Measurements from ENCODE around the gene NLK. TPM values are rescaled to one million over a fixed set of nuclear protein-coding genes. Genes with fewer than 3 reads are reported as not detected.
A peak's percentile ranks its signal among the peaks of the same experiment; 100 is the strongest.
"Not testable (repeated sequence)": the region's sequence is repeated elsewhere in the genome, so short reads cannot be mapped to it uniquely, and the experiment has no call there.

NLK gene
- total and polyA plus RNA-seq, 7 donors: 9.3 to 17.1 (median 15.0) TPM

DNA sequence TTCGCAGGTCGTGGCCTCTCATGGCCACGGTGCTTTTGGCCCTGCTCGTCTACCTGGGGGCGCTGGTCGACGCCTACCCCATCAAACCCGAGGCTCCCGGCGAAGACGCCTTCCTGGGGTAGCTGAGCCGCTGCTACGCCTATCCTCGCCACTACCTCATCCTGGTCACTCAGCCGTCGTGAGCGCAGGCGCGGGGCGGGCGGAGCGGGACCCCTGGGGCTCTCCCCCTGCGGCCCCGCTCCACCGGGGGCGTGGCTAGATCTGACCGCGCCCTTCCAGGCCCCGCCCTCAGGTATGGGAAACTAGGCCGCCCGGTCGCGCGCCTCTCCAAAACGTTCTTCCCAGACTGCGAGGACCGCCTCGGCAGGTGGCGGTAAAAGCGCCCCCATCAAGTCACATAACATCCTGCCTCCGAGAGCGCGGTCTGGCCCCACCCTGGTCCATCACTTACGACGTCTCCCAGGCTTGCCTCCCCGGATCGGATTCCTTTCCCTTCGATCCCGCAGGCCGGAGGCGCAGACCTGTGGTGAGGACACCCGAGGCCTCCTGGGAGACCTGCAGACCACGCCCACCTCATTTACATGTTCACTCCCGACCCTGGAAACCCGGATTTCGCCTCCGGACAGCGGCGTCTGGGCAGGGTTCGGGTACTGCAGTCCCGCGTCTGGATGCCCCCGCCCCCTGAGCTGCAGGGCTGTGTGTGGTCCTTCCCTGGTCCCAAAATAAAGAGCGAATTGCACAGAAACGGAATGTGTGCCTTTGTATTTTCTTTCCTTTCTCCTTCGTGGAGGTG, 185.0 kb downstream of the NLK start:
- DNase-seq: no peak
- Histone ChIP-seq H3K4me3 (peak overlapping the region in 3 of 4 donors; percentile 9 to 29 (median 27)), H3K4me1 (peaks cover 0 to 13% (median 12%) of the 10 kb centered on the region in 4 donors), H3K9me3 (no peaks in the 10 kb centered on the region), H3K27me3 (peaks cover 19 to 55% (median 40%) of the 10 kb centered on the region in 3 donors), H3K36me3 (no peaks in the 10 kb centered on the region), H3K27ac (no peak overlapping the region)
- no peak for TF ChIP-seq EP300 (IDR thresholded peaks at IDR 0.05)
- no peak for TF ChIP-seq CTCF (IDR thresholded peaks at IDR 0.05)
- no peak for TF ChIP-seq POLR2AphosphoS5 (IDR thresholded peaks at IDR 0.05)
- TF ChIP-seq POLR2A (IDR thresholded peaks at IDR 0.05): no peak
- intact Hi-C loops (cut with DNase I): no loop called here
- 3 to 5% methylated on average over 66 of the region's 66 CpGs for WGBS, 2 donors

DNA sequence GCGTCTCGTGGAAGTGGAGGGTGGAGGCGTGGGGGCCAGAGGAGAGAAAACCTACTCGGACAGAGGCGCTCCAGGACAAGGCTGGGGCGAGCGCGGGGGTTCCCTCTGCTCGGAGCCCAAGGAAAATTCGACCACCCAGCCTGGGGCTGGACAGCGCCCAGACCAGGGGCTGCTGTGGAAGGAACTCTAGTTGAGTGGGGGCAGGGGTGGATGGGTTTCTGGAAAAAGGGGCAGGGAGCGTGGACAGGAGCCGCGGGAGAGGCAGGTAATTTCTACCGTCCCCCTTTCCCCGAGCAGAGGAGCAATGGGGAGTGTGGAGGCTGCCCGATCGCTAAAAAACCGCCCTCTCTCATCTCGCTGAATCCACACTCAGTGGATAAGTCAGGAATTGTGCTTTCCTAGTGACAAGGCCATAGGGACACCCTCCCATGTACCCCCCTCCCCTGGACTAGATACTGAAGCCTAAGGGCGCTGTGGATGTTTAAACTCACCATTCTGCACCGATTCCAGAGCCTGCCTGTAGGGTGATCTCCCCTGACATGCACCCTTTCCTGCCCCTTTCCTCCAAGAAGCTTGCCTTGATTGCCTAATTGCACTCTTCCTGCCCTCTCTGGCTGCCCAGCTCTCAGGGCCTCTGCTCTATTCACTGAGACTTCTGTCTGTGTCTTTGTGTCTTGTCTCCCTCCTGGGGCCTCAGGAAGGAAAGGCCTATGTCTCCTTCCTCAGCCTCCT, 185.8 kb downstream of the NLK start:
- no peak overlapping the region for H3K27ac ChIP-seq
- H3K27me3 ChIP-seq: peaks cover 19 to 60% (median 40%) of the 10 kb centered on the region in 3 donors
- no peaks in the 10 kb centered on the region for H3K36me3 ChIP-seq
- no peaks in the 10 kb centered on the region for H3K9me3 ChIP-seq
- H3K4me1 ChIP-seq: peaks cover 0 to 13% (median 12%) of the 10 kb centered on the region in 4 donors
- WGBS, 2 donors: 9 to 17% methylated on average over 22 of the region's 22 CpGs
- peak overlapping the region in 3 of 4 donors; percentile 9 to 29 (median 27) for H3K4me3 ChIP-seq
- intact Hi-C loops (cut with DNase I): no loop called here
- no peak for DNase-seq
- TF ChIP-seq POLR2AphosphoS5 (IDR thresholded peaks at IDR 0.05): no peak

DNA sequence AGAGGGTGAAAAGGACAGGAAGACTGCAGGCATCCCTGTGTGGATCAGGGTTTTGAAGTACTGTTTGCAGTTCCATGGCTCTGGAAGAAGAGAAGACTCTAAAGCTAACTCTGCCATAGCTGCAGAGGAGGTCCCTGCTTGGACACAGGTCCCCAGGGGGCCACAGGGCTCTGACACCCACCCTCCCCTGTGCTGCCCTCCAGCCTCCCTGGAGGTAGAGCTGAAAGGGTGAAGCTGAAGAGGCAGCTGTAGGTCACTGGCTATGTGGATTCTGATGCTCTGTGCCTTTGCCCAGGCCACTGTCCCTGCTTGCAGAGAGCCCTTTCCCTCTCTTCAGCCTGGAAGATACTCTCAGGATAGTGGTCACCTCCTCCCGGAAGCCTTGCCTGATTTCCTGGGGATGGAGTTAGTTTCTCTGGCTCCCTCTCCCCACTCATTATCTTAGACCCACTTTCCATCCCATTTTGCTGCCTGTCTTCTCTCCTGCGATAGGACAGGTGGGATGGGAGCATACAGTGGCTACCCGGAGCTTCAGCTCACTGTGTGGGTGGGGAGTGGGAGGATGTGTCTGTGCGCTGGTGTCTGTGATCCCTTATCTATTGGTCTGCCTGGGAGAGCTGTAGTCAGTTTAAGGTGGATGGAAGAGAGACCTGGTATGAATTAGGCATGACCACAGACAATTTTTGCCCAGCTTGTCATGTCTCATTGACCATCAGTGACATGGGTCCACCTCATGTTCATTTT, 186.7 kb downstream of the NLK start:
- TF ChIP-seq EP300 (IDR thresholded peaks at IDR 0.05) (no peak), POLR2AphosphoS5 (IDR thresholded peaks at IDR 0.05) (no peak), POLR2A (IDR thresholded peaks at IDR 0.05) (no peak), CTCF (IDR thresholded peaks at IDR 0.05) (no peak)
- Histone ChIP-seq H3K4me1 (peaks cover 0 to 13% (median 12%) of the 10 kb centered on the region in 4 donors), H3K36me3 (no peaks in the 10 kb centered on the region), H3K4me3 (no peak overlapping the region), H3K27me3 (peaks cover 19 to 65% (median 40%) of the 10 kb centered on the region in 3 donors), H3K9me3 (no peaks in the 10 kb centered on the region), H3K27ac (no peak overlapping the region)
- intact Hi-C loops (cut with DNase I): no loop called here
- WGBS, 2 donors: 89 to 90% methylated on average over 4 of the region's 4 CpGs
- no peak for DNase-seq

GRCh38 chr17:28230011-28230410, 187.5 kb downstream of the NLK start:
- H3K27ac ChIP-seq: no peak overlapping the region
- peaks cover 19 to 65% (median 40%) of the 10 kb centered on the region in 3 donors for H3K27me3 ChIP-seq
- no peaks in the 10 kb centered on the region for H3K36me3 ChIP-seq
- intact Hi-C loops (cut with DNase I): no loop called here
- peaks cover 0 to 13% (median 12%) of the 10 kb centered on the region in 4 donors for H3K4me1 ChIP-seq
- no peaks in the 10 kb centered on the region for H3K9me3 ChIP-seq
- DNase-seq: no peak
- WGBS, 2 donors: 58 to 81% methylated on average over 7 of the region's 7 CpGs
- H3K4me3 ChIP-seq: no peak overlapping the region
- TF ChIP-seq CTCF (IDR thresholded peaks at IDR 0.05): no peak
- no peak for TF ChIP-seq POLR2AphosphoS5 (IDR thresholded peaks at IDR 0.05)
- TF ChIP-seq POLR2A (IDR thresholded peaks at IDR 0.05): no peak
- no peak for TF ChIP-seq EP300 (IDR thresholded peaks at IDR 0.05)

DNA sequence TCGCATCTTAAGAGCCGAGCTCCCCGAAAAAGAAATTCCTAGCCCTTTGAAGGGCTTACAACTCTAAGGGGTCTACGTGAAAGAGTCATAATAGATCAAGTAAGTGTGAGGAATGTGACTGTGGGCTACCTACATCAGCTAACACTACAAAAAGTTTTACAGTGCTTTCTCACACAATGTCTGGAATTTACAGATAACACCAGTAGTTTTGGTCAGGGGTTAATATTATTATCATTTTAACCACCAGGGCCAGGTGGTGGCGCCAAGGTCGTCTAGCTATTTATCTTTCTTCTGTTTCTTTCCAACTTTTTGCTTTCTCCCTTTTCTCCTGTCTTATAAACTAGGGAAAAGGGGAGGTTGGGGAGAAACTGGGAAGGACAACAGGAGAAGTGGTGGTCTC, 188.1 kb downstream of the NLK start:
- intact Hi-C loops (cut with DNase I); H3K4me3 ChIP-seq; H3K27ac ChIP-seq; H3K36me3 ChIP-seq; H3K9me3 ChIP-seq; DNase-seq: not testable (repeated sequence)
- peaks cover 0 to 13% (median 12%) of the 10 kb centered on the region in 4 donors for H3K4me1 ChIP-seq
- WGBS, 2 donors: 48 to 64% methylated on average over 6 of the region's 6 CpGs
- H3K27me3 ChIP-seq: peaks cover 19 to 65% (median 40%) of the 10 kb centered on the region in 3 donors

- 84 to 92% methylated on average over 5 of the region's 5 CpGs for WGBS, 2 donors
- H3K27ac ChIP-seq; H3K9me3 ChIP-seq; H3K36me3 ChIP-seq; intact Hi-C loops (cut with DNase I); DNase-seq; H3K4me3 ChIP-seq: not testable (repeated sequence)
- peaks cover 0 to 13% (median 12%) of the 10 kb centered on the region in 4 donors for H3K4me1 ChIP-seq
- peaks cover 19 to 59% (median 36%) of the 10 kb centered on the region in 3 donors for H3K27me3 ChIP-seq
These were observed 189.1 kb downstream of the NLK start for GRCh38 chr17:28231624-28232023.

Measured in sigmoid colon (tissue), 7 donors.